ENCODE measurements around the gene WNK2.

GRCh38 chr9:93203026-93203717 lies 19.2 kb downstream of the WNK2 start:
- TF ChIP-seq CTCF (IDR thresholded peaks at IDR 0.05; ENCODE audit: insufficient read depth, low read length, poor library complexity, severe bottlenecking) (no peak), EZH2phosphoT487 (conservative IDR thresholded peaks at IDR 0.05; ENCODE audit: low read length) (no peak)
